Ishikawa (cell line): ENCODE results near the gene CHIT1.

ENCODE experiments used
- EGR1 ChIP-seq: IDR thresholded peaks from 2 replicates; pipeline ENCODE4 v1.6.1; 2012
- EP300 ChIP-seq: IDR thresholded peaks from 2 replicates; pipeline ENCODE4 v1.6.1; 2012; ENCODE audit warnings: borderline replicate concordance
- RAD21 ChIP-seq: IDR thresholded peaks from 2 replicates; pipeline ENCODE4 v1.6.1; 2012; ENCODE audit warnings: low read depth
- REST ChIP-seq: IDR thresholded peaks from 2 replicates; pipeline ENCODE4 v1.6.1; 2012; ENCODE audit warnings: low read depth, mild to moderate bottlenecking
- USF1 ChIP-seq: IDR thresholded peaks from 2 replicates; pipeline ENCODE4 v1.6.1; 2012
- TF ChIP-seq, protein P1 (sequence below): IDR thresholded peaks from 2 replicates; pipeline ENCODE4 v1.6.1; 2012

- TF ChIP-seq EP300 (no peak), RAD21 (no peak; the same call in 1 of the 2 replicates), EGR1 (no peak), USF1 (no peak), REST (no peak)
- TF ChIP-seq, protein P1, sequence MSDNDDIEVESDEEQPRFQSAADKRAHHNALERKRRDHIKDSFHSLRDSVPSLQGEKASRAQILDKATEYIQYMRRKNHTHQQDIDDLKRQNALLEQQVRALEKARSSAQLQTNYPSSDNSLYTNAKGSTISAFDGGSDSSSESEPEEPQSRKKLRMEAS: no peak
These were observed 12.3 kb downstream of the CHIT1 start for GRCh38 chr1:203217139-203217655.
